HG02588 (cell line): ENCODE measurements around the gene SEC61A2.
A peak's percentile ranks its signal among the peaks of the same experiment; 100 is the strongest.
"Not testable (repeated sequence)": the region's sequence is repeated elsewhere in the genome, so short reads cannot be mapped to it uniquely, and the experiment has no call there.

Source experiments
- ATAC-seq: cut with Tn5 transposase; IDR thresholded peaks from one replicate; pipeline ENCODE4 v1.9.1; 2021; ENCODE audit warnings: mild to moderate bottlenecking, moderate library complexity; ENCODE audit not compliant: unreplicated experiment

SEC61A2 gene

DNA sequence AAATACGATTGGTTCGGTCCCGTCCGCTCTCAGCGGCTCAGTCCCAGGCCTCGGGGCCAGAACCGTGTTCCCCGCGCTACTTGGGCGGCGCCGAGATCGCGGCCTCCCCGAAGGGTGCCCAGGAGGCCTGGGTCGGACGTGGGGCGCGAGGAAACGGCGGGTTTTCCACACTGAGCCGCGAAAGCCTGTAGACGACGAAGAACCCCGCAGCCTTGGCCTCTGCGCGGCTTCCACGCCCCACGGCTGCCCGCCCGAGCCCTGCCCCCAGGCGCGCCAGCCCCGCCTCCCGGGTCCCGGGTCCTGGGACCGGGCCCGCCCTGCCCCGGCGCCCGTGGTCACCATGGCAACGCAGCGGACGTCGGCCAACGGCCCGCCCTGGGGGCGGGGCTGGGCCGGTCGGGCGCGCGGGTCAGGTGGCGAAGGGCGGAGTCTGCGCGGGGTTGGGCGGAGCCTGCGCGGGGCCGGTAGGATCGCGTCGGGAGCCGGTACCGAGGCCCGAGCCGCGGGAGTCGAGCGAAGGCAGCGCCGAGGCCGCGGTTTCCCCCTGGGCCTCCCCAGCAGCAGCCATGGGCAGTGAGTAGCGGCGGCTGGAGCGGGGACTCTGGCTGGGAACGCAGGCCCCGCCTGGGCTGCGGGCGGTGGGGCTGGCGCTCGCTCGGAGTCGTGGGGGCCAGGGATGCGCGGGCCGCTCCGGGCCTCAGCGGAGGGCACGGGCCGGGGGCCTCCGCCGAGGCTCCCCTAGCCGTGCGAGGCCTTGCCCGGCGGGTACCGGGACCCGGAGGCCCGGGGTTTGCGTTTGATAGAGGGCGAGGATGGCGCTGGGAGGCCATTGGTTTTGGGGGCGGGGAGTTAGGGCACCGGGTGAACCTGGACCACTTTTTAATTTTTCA, at the start of gene SEC61A2:
Gene SEC61A2 (plus strand): TSS at position 456 of the 890 bp plus-strand sequence. CDS start 111 bp downstream, at position 567.
- peak; percentile 92 for ATAC-seq

DNA sequence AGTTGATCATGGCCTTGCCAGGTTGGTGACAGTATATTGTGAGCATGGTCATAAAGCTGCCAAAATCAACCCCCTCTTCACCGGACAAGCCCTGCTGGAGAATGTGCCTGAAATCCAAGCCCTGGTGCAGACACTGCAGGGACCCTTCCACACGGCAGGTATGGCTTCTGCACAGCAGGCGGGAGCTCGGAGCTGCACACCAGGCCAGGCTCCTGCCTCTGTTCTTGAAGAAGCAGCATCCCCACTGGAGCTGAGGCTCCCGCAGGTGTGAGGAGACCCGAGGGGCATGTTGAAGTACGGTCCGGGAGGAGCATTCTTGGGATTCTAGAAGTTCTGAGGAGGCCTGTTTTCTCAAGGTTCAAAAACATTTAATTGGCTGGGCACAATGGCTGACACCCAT, 48.0 kb upstream of the SEC61A2 start:
- ATAC-seq, result no peak

DNA sequence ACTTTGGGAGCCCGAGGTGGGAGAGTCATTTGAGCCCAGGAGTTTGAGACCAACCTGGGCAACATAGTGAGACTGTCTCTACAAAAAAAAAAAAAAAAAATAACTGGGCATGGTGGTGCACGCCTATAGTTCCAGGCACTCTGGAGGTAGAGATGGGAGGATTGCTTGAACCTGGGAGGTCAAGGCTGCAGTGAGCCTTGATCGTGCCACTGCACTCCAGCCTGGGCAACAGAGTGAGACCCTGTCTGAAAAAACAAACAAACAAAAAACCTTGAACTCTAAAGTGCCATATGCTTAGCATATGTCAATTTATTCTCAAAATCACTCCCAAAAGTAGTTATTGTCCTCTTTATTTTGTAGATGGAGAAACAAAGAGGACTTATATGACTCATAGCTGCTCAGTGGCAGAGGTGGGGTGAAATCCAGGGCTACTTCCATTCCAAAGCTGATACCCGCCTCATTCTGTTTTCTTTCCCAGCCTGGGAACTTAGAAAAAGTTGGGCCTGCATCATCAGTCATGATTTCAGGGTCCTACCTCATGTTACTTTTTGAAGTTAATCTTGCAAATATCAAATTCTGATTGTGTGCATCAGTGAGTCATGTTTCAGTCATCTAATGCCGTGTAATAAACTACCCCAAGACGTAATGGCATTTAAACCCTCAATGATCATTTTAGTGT, 47.5 kb upstream of the SEC61A2 start:
- ATAC-seq, result no peak

DNA sequence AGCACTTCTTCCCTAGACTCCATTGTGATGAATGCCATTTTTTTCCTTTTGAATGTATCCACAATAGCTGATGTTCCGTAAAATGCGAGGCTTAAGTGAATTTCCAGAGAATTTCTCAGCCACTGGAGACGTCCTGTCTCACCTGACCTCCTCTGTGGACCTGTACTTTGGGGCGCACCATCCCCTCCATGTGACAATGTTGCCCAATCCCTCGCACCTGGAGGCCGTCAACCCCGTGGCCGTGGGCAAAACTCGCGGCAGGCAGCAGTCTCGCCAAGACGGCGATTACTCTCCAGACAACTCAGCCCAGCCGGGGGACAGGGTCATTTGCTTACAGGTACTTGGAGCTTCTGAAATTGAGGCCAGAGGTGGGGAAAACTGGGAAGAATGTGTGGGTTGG, 40.6 kb upstream of the SEC61A2 start:
- ATAC-seq, result no peak

DNA sequence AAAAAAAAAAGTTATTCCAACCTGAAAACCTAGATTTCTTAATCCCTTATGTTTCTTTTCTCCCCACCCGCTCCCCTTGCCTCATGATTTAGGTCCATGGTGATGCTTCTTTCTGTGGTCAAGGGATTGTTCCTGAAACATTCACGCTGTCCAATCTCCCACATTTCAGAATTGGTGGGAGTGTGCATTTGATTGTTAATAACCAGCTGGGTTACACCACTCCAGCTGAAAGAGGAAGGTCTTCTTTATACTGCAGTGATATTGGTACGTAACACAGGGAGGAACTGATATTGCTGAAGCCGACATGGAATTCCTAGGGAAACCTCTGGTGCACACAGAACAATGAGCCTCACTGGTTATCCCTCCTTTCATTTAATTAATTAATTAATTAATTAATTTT, 38.1 kb upstream of the SEC61A2 start:
- no peak for ATAC-seq

DNA sequence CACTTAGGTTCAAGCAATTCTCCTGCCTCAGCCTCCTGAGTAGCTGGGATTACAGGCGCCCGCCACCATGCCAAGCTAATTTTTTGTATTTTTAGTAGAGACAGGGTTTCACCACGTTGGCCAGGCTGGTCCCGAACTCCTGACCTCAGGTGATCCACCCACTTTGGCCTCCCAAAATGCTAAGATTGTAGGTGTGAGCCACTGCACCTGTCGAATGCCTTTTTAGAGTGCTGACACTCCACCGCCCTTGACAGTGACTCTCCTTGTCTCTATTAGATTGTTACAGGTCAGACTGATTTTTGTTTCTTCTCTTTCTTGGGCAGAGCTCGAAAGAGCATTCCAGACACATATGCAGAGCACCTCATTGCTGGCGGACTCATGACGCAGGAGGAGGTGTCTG, 32.1 kb upstream of the SEC61A2 start:
- ATAC-seq, result not testable (repeated sequence)

DNA sequence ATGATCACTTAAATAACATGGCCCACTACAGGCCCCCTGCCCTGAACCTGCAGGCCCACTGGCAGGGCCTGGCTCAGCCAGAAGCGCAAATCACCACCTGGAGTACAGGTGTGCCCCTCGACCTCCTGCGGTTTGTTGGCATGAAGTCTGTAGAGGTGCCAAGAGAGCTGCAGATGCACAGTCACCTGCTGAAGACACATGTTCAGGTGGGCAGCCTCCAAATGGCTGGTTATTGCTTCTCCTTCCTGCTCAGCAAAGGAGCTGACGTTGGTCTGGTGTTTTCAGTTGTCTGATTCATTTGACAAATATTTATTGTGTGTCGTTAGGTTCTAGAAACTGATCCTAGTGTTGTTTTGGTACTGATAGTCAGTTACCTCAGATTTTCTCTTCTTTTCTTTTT, 31.7 kb upstream of the SEC61A2 start:
- ATAC-seq, result no peak

DNA sequence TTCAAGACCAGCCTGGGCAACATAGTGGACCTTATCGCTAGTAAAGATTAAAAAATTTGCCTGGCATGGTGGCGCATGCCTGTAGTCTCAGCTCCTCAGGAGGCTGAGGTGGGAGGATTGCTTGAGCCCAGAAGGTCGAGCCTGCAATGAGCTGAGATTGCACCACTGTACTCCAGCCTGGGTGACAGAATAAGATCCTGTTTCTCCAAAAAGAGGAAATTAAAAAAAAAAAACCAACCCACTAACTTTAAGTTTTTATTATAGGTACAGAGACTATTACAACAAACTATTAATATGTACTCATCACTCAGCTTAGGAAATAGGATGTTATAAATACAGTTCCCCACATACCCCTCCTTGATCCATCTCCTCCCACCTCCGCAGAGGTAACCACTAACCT, 30.5 kb upstream of the SEC61A2 start:
- no peak for ATAC-seq

DNA sequence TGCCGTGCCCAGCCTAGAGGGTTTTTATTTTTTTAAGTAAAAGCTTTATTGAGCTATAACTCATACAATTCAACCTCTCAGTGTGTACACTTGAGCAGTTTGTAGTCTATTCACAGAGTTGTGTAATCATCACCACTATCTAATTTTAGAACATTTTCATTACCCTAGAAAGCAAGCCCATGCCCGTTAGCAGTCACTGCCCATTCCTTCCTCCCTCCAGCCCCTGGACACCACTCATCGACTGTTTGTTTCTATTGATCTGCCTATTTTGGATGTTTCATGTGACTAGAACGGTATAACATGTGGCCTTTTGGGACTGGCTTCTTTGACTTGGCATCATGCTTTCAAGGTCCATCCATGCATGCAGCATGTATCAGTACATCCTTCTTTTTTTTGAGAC, 25.7 kb upstream of the SEC61A2 start:
- ATAC-seq, result no peak

DNA sequence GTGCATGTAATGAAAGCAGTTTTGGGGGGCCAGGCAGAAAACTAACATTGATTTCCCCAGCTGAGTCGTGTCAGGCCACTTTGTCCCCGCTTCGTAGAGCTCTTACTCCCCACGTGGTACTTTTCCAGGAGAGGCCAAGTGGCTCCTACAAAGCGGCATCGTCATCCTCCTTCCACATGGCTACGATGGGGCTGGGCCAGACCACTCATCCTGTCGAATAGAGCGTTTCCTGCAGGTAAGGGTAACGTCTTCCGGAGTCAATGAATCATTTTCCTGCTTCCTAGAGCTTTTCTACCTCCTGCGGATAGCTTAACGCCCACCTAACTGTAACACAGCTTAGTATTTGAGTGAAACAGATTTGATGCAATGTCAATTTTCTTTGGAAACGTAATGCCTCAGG, 21.7 kb upstream of the SEC61A2 start:
- ATAC-seq, result no peak

DNA sequence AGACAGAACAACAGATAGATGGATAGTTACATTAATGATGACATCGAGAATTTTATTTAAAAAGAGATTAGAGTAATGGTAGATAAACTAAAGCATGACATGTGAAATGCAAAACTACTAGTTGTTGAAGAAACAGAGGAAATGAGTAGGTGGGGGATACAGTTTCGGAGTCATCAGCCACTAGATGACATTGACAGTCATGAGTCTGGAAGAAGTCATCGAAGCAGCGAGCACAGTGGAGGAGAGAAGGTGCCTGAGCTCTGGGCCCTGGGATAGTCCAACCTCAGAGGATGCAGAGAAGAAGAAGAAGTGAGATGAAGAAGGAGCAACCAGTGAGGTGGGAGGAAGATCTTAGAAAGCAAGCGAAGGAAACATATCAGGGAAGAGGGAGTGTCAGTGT, 20.2 kb upstream of the SEC61A2 start:
- ATAC-seq, result no peak

DNA sequence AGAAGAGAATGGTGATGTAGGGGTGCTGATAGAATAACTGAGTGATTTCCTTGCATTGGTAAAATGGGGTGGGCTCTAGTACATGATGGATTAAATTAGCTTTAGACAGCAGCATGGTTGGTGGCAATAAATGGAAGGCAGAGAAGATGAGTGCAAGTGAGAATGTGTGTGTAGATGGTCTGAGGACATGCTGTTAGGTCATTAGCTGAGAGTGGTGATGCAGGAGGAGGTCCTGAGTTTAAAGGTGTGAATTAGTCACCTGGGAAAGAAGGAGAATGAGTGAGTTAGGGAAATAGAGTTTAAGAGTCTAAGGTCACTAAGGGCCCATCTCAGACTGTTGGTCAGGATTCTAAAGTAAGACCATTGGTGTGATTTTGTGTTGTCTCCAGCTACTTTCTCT, 17.9 kb upstream of the SEC61A2 start:
- ATAC-seq, result no peak

DNA sequence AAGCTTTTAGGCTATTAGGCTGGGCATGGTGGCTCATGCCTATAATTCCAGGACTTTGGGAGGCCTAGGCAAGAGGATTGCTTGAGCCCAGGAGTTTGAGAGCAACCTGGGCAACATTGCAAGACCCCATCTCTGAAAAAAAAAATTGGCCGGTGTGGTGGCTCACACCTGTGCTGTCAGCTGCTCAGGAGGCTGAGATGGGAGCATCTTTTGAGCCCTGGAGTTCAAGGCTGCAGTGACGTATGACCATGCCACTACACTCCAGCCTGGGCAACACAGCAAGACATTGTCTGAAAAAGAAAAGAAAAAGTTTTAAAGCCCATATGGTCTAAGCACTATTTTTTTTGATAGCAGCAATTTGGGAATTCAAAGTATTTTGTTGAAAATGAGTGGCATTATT, 15.8 kb upstream of the SEC61A2 start:
- ATAC-seq, result no peak

DNA sequence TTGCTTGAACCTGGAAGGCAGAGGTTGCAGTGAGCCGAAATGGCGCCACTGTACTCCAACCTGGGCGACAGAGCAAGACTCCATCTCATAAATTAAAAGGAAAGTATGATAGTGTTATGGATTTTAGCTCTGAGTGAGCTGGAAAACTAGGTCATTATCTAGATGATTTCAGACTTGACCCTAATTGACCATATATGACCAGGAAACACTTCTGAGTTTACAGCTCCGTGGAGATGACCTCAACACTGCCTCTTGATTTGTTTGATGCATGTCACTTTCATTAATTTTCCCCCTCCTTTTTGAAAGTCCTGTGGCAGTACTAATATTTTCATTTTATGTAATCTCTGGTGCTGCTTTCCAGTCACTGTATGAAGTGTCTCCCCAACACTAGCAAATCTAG, 7.8 kb upstream of the SEC61A2 start:
- no peak for ATAC-seq

DNA sequence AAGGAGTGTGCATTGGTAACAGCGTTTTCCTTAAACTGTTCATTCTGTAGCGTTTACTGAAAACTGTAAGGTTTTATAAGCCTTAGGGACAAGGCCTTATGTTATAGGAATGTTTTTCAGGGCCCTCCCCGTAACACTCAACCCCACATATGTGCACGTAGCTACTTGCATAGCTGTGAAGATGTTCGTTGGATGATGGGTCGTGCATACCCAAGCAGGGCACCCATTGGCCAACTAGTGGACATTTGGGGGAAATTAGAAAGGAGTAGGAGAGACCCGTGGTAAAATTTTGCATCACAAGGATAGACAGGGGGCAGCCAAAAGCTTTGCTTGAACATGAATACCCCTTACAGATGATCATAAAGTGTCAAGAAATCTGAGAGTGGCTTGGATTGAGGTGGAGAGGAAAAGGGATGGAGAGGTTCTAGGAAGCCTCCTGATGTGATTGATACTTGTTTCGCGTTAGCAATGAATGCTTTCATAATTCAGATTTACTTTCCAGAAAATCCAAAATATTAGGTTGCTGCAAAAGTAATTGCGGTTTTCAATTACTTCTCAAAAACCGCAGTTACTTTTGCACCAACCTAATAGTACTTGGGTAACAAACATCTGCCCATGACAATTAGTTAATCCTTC, 878 bp downstream of the SEC61A2 start:
- peak; percentile 29 for ATAC-seq

DNA sequence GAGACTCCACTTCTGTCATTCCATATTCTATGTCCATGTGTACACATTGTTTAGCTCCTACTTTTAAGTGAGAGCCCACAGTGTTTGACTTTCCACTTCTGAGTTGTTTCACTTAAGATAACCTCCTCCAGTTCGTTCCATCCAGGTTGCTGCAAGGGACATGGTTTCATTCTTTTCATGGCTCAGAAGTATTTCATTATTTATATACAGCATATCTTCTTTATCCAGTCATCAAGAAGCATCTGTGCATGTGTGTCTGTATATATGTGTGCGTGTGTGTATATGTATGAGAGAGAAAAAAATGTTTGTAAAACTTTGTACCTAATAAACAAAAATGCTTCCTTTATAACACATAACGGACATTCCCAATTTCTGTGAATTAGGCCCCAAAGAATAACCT, 6.2 kb downstream of the SEC61A2 start:
- ATAC-seq, result no peak

DNA sequence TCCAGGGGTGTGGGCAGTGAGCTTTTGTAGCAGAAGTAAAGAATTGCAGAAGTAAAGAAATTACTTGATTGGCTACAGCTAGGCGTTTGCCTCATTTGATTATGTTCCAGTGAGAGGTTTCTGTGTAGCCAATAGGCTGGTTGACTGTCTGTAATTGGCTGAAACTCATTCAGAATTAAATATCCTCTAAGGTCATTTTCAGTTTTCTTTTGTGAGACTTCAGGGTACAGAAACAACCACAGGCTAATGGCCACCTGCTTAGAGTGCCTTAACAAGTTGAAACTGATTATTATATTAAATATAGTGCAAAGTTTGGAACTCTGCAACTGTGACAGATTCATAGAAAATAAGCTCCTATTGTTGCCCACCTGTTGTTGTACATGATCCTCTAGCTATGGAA, 10.6 kb downstream of the SEC61A2 start:
- ATAC-seq, result no peak

DNA sequence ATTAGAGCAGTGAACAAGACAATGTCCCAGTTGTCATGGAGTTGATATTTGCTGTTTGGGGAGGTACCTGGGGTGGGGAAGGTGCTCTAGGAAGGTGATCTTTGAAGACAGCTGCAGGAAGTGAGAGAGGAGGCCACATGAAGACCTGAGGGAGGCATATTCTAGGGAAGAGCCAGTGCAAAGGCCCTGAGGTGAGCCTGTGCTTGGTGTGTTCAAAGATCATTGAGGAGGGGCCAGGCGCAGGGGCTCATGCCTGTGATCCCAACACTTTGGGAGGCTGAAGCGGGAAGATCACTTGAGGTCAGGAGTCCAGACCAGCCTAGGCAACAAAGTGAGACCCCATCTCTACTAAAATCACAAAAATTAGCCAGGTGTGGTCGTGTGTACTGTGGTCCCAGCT, 15.1 kb downstream of the SEC61A2 start:
- ATAC-seq, result no peak

DNA sequence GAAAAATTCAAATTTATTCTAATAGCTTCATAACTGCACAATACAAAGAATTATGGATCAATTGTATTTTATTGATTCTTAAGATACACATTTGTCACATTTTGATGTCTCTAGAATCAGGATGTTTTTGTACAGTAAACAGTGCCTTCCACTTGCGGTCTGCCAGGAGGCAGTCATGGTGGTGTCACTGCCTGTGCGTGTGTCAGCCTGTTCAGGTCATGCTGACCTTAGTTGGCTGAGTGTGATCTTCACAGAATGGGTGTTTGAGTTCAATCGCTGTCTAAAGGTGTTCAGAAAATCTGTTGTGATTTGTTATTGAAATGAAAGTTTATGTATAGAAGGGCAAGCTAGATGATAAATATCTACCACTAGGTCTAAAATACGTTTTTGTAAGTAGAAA, 20.7 kb downstream of the SEC61A2 start:
- no peak for ATAC-seq

DNA sequence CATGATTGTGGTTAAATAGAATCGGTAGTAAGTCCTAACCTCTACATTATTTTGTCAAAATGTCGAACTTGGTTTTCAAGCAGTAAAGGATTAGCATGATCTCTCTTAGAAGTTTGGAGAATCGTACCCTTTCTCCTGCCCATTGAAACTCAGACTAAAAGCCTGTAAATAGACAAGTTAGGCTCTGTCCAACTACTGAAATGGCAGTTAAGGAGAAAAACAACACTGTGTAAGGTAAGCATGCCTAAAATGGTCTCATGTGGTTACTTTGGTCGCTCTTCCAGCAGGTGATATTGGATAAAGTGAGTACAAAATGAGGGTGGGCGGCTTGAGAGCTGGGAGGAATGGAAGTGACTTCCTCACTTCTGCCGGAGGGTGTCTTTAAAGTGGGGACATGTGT, 25.0 kb downstream of the SEC61A2 start:
- no peak for ATAC-seq

DNA sequence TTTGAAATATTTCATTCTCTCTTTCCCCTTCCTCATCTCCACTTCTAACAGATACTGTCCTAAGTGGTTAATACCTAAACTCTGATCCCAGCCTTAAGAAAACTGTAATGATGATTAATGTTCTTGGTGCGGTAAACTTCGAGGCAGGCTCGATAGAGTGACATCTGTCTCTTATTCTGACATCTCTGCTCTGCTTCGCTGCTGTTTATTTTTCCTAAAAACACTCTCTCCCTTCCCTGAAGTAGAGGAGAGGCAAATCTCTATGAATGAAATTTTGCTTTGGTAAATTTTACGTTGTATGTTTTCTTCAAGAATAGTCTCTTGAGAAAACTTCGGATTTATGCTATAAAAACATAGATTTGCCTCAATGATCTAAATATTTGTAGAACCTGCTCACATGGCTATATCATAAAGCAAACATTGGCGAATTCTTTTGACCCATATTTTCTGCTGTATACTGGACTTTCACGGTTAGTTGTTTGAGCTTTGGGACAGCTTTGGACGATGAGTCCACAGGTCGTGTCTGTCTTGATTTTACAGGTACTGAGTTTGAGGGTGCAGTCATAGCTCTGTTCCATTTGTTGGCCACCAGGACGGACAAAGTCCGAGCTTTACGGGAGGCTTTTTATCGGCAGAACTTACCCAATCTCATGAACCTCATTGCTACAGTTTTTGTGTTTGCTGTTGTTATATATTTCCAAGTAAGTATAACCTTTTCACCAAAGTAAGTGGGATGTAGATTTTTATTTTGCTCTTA, 27.1 kb downstream of the SEC61A2 start:
- ATAC-seq, result no peak
